GM19468 (cell line): Measurements from ENCODE around the gene SOCS7.
"Not testable (repeated sequence)": the region's sequence is repeated elsewhere in the genome, so short reads cannot be mapped to it uniquely, and the experiment has no call there.

ENCODE experiments used
- ATAC-seq: cut with Tn5 transposase; IDR thresholded peaks from one replicate; pipeline ENCODE4 v1.9.1; 2021; ENCODE audit warnings: mild to moderate bottlenecking, moderate library complexity, moderate number of reproducible peaks; ENCODE audit not compliant: unreplicated experiment; ENCODE audit errors: extremely low read depth

Gene SOCS7

GRCh38 chr17:38434178-38434665 is 82.6 kb downstream of the SOCS7 start:
- no peak for ATAC-seq

- ATAC-seq, result no peak
Observed at GRCh38 chr17:38435795-38436194, 84.2 kb downstream of the SOCS7 start.

- ATAC-seq, result no peak
Observed at GRCh38 chr17:38436386-38436785, 84.7 kb downstream of the SOCS7 start.

- ATAC-seq, result not testable (repeated sequence)
Observed at GRCh38 chr17:38437313-38437712, 85.7 kb downstream of the SOCS7 start.

GRCh38 chr17:38439436-38439835 is 87.8 kb downstream of the SOCS7 start:
- ATAC-seq, result no peak

- no peak for ATAC-seq
Observed at GRCh38 chr17:38440614-38441397, 89.2 kb downstream of the SOCS7 start.

GRCh38 chr17:38441429-38442061 is 89.9 kb downstream of the SOCS7 start:
- ATAC-seq, result no peak

- ATAC-seq, result no peak
Observed at GRCh38 chr17:38442548-38442947, 90.9 kb downstream of the SOCS7 start.

- ATAC-seq, result no peak
Observed at GRCh38 chr17:38443356-38444031, 91.8 kb downstream of the SOCS7 start.

GRCh38 chr17:38444151-38444550 is 92.5 kb downstream of the SOCS7 start:
- ATAC-seq, result no peak

- no peak for ATAC-seq
Observed at GRCh38 chr17:38447502-38448085, 96.0 kb downstream of the SOCS7 start.

GRCh38 chr17:38448208-38448771 is 96.6 kb downstream of the SOCS7 start:
- no peak for ATAC-seq

- ATAC-seq, result no peak
Observed at GRCh38 chr17:38449364-38449763, 97.7 kb downstream of the SOCS7 start.

GRCh38 chr17:38450557-38451029 is 98.9 kb downstream of the SOCS7 start:
- no peak for ATAC-seq

- no peak for ATAC-seq
Observed at GRCh38 chr17:38451030-38451839, 99.6 kb downstream of the SOCS7 start.

GRCh38 chr17:38451840-38452529 is 100.3 kb downstream of the SOCS7 start:
- no peak for ATAC-seq

GRCh38 chr17:38452719-38453118 is 101.1 kb downstream of the SOCS7 start:
- no peak for ATAC-seq

- ATAC-seq, result no peak
Observed at GRCh38 chr17:38453951-38454421, 102.3 kb downstream of the SOCS7 start.

GRCh38 chr17:38454532-38454931 is 102.9 kb downstream of the SOCS7 start:
- ATAC-seq, result no peak
